DMS114 treated with DMSO at 0.1 percent for 48 hours (cell line): ENCODE data around the gene CCDC32.

Experiments
- DNase-seq: peaks from one replicate; lab custom pipeline; 2025; ENCODE audit not compliant: unreplicated experiment; lab: John Stamatoyannopoulos, UW

Gene CCDC32

GRCh38 chr15:40513609-40514008, 51.2 kb downstream of the CCDC32 start:
- DNase-seq = no peak

GRCh38 chr15:40512440-40512839, 52.4 kb downstream of the CCDC32 start:
- DNase-seq = no peak

GRCh38 chr15:40511472-40512133, 53.2 kb downstream of the CCDC32 start:
- no peak for DNase-seq

GRCh38 chr15:40511093-40511471, 53.8 kb downstream of the CCDC32 start:
- no peak for DNase-seq

GRCh38 chr15:40510201-40510600, 54.6 kb downstream of the CCDC32 start:
- DNase-seq = no peak

GRCh38 chr15:40508216-40508615, 56.6 kb downstream of the CCDC32 start:
- no peak for DNase-seq

GRCh38 chr15:40506964-40507571, 57.8 kb downstream of the CCDC32 start:
- peak; percentile 72 for DNase-seq
